Ishikawa (cell line): ENCODE measurements around the gene ADO.

Experiments
- CEBPB ChIP-seq: IDR thresholded peaks from 2 replicates; pipeline ENCODE4 v1.6.1; 2012
- CREB1 ChIP-seq: IDR thresholded peaks from 2 replicates; pipeline ENCODE4 v1.6.1; 2012; ENCODE audit warnings: low read depth
- EGR1 ChIP-seq: IDR thresholded peaks from 2 replicates; pipeline ENCODE4 v1.6.1; 2012
- EP300 ChIP-seq: IDR thresholded peaks from 2 replicates; pipeline ENCODE4 v1.6.1; 2012; ENCODE audit warnings: borderline replicate concordance
- FOXM1 ChIP-seq: IDR thresholded peaks from 2 replicates; pipeline ENCODE4 v1.6.1; 2012; ENCODE audit warnings: low read depth, borderline replicate concordance
- MAX ChIP-seq: IDR thresholded peaks from 2 replicates; pipeline ENCODE4 v1.6.1; 2012
- NFIC ChIP-seq: IDR thresholded peaks from 2 replicates; pipeline ENCODE4 v1.6.1; 2012
- RAD21 ChIP-seq: IDR thresholded peaks from 2 replicates; pipeline ENCODE4 v1.6.1; 2012; ENCODE audit warnings: low read depth
- REST ChIP-seq: IDR thresholded peaks from 2 replicates; pipeline ENCODE4 v1.6.1; 2012; ENCODE audit warnings: low read depth, mild to moderate bottlenecking
- TAF1 ChIP-seq: IDR thresholded peaks from 2 replicates; pipeline ENCODE4 v1.6.1; 2012; ENCODE audit warnings: low read depth, mild to moderate bottlenecking
- TCF12 ChIP-seq: IDR thresholded peaks from 2 replicates; pipeline ENCODE4 v1.6.1; 2012; ENCODE audit warnings: low read depth
- TEAD4 ChIP-seq: IDR thresholded peaks from 2 replicates; pipeline ENCODE4 v1.6.1; 2012
- YY1 ChIP-seq: IDR thresholded peaks from 2 replicates; pipeline ENCODE4 v1.6.1; 2012; ENCODE audit warnings: low read depth
- ZBTB7A ChIP-seq: IDR thresholded peaks from 2 replicates; pipeline ENCODE4 v1.6.1; 2012; ENCODE audit warnings: low read depth
- TF ChIP-seq, protein P1 (sequence below): IDR thresholded peaks from 2 replicates; pipeline ENCODE4 v1.6.1; 2012

Gene ADO

DNA sequence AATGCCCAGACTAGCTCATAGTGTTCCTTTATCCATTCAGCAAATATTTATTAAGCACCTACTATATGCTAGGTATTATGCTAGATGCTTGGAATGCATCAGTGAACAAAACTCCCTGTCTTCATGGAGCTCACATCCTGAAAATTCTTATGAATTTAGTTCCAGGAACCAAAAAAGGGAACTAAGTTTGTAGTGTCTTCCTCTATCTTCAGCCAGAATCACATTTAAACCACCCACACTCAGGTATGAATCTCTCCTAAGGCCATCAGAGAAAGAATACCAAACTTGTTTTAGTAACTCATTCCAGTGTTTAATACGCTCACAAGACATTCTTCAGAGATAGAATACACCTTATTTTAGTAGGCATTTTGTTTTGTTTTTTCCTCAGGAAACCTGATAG is 21.8 kb downstream of the ADO start:
- no peak for TF ChIP-seq CEBPB
- no peak for TF ChIP-seq ZBTB7A
- no peak for TF ChIP-seq CREB1
- no peak for TF ChIP-seq TAF1
- no peak for TF ChIP-seq TEAD4

DNA sequence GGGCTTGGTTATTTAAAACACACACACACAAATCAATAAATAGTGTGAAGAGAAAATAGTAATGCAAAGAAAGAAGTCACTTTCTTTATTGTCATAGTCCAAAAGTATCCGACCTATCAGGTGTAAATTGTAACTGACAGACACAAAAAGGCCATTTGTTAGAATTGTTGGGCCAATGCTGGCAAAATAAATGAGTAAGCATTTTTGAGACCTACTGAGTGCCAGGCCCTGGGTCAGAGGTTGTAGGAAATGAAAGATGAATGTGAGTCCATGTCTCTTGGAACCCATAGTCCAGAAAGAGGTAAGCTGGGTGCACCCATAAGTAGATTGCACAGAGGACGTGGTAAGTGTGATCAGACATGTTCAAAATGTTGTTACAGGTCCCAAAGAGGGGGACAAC is 25.1 kb downstream of the ADO start:
- no peak for TF ChIP-seq NFIC
- TF ChIP-seq CEBPB: no peak
- no peak for TF ChIP-seq TCF12
- TF ChIP-seq, protein P1, sequence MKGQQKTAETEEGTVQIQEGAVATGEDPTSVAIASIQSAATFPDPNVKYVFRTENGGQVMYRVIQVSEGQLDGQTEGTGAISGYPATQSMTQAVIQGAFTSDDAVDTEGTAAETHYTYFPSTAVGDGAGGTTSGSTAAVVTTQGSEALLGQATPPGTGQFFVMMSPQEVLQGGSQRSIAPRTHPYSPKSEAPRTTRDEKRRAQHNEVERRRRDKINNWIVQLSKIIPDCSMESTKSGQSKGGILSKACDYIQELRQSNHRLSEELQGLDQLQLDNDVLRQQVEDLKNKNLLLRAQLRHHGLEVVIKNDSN: no peak
- no peak for TF ChIP-seq EGR1
- no peak for TF ChIP-seq EP300
- TF ChIP-seq RAD21: no peak
- no peak for TF ChIP-seq TEAD4
- TF ChIP-seq CREB1: no peak
- TF ChIP-seq YY1: no peak

- TF ChIP-seq FOXM1 (no peak), YY1 (no peak), ZBTB7A (no peak), EGR1 (no peak), MAX (no peak), EP300 (no peak), TCF12 (no peak)
Measured at GRCh38 chr10:62830679-62831078, 26.2 kb downstream of the ADO start.

DNA sequence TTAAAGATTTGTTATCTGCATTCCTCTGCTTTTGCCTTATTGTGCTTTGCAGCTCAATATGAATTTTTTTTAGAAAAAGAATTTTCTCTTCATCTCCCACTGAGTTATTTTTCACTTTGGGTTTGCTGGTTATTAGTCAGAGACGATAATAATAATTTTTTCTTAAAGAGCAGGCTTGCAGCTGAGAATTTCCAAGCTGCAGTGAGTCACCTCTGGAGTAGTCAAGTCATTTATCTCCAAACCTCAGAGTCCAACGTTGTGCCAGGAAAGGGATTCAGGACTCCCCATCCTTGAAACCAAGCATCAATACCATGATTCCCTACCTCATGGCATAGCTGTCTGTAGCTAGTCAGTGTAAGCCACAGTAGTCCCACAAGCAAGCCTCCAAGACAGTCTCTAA is 26.8 kb downstream of the ADO start:
- no peak for TF ChIP-seq EGR1
- TF ChIP-seq, protein P1: no peak
- no peak for TF ChIP-seq ZBTB7A
- TF ChIP-seq TEAD4: no peak
- no peak for TF ChIP-seq NFIC
- no peak for TF ChIP-seq CEBPB
- no peak for TF ChIP-seq FOXM1
- TF ChIP-seq CREB1: no peak
- TF ChIP-seq MAX: no peak
- no peak for TF ChIP-seq YY1
- TF ChIP-seq RAD21: no peak
- no peak for TF ChIP-seq REST
- no peak for TF ChIP-seq TAF1
- TF ChIP-seq TCF12: no peak
- TF ChIP-seq EP300: no peak

DNA sequence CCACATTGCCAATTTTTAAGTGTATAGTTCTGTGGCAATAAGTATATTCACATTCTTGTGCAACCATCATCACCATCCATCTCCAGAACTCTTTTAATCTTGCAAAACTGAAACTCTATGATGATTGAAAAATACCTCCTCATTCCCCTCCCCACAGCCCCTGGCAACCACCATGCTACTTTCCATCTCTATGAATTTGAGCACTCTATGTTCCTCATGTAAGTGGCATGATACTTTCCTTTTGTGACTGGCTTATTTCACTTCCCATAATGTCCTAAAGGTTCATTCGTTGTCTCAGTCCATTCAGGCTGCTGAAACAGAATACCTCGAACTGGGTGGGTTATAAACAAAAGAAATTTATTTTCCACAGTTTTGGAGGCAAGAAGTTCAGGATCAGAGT is 35.1 kb downstream of the ADO start:
- TF ChIP-seq YY1 (no peak), ZBTB7A (no peak), FOXM1 (no peak), REST (no peak), MAX (no peak), CREB1 (no peak), CEBPB (no peak), TEAD4 (no peak), EGR1 (no peak), TCF12 (no peak), RAD21 (no peak), EP300 (no peak), NFIC (no peak), TAF1 (no peak)
- TF ChIP-seq, protein P1: no peak

DNA sequence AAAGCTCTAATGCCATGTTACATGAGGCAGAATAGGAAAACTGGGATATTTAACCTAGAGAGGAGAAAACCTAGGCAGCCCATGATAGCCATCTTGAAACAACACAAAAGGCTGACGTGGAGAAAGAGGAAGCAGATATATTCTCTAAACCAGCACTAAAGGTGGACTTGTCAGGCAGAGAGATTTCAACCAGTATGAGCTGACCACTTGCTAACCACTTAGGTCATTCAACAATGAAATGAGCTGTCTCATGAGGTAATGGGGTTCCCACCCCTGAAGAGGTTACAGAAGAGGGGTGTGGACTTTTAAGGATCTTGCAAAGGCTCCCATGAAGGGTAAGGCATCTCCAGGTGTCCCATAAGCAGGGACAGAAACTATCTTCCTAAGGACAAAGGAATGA is 38.5 kb downstream of the ADO start:
- TF ChIP-seq RAD21: no peak
